GM12873 (cell line): ENCODE data around the gene MTMR3.

Experiments used
- TF ChIP-seq, protein P1 (sequence below): IDR thresholded peaks from 2 replicates; pipeline ENCODE4 v1.5.1; 2012; ENCODE audit warnings: low read depth, mild to moderate bottlenecking, moderate library complexity, low read length, control low read depth; ENCODE audit not compliant: insufficient read depth; ENCODE audit errors: missing control alignments

The MTMR3 gene

DNA sequence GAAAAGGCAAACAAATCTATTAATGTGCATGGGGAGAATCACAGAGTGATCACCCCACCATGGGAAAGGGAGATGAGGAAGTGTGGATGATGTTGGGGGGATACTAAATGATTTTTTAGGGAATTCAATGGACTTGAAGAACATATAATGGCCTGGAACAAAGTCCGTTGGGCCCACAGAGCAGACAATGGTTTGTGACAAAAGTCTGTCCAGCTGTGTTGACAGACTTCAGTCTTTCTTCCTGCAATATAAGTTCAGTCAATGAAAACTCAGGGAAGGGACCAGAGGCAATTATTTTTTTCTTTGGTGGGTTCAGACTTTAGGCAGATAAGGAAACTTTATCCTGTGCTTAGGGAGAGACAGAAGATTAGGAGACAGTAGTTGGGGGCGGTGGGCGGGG, 179.3 kb downstream of the MTMR3 start:
- TF ChIP-seq, protein P1, sequence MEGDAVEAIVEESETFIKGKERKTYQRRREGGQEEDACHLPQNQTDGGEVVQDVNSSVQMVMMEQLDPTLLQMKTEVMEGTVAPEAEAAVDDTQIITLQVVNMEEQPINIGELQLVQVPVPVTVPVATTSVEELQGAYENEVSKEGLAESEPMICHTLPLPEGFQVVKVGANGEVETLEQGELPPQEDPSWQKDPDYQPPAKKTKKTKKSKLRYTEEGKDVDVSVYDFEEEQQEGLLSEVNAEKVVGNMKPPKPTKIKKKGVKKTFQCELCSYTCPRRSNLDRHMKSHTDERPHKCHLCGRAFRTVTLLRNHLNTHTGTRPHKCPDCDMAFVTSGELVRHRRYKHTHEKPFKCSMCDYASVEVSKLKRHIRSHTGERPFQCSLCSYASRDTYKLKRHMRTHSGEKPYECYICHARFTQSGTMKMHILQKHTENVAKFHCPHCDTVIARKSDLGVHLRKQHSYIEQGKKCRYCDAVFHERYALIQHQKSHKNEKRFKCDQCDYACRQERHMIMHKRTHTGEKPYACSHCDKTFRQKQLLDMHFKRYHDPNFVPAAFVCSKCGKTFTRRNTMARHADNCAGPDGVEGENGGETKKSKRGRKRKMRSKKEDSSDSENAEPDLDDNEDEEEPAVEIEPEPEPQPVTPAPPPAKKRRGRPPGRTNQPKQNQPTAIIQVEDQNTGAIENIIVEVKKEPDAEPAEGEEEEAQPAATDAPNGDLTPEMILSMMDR = no peak

DNA sequence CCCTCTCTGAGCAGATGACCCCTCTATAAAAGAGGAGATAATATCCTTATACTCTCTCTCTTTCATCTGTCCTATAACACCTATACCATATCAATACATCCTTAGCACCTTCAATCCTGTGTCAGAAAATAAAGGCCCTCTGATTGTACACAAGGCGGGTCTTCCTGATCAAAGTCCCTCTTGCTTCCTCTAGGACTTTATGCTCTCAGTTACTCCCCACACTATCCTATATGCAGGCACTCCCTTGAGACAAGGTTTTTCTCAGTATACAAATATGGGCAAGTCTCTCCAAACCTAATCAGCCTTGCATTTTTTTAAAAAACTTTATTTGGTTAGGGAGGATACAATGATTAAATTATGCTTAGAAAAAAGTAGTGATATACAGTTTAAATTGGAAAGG, 180.0 kb downstream of the MTMR3 start:
- TF ChIP-seq, protein P1 = no peak

DNA sequence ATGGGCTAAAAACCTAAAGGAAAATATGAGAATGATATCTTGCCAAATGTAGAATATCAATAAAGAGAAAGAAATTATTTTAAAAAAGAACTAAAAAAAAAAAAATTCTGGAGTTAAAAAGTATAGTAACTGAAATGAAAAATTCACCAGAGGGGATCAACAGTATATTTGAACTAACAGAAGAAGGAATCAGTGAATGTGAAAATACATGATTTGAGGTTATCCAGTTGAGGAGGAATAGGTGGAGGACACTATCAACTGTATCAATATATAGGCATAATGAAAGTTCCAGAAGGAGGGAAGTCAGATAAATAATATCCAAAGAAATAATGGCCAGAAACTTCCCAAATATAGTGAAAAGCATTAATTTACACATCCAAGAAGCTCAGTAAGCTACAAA, 181.2 kb downstream of the MTMR3 start:
- TF ChIP-seq, protein P1 = no peak

DNA sequence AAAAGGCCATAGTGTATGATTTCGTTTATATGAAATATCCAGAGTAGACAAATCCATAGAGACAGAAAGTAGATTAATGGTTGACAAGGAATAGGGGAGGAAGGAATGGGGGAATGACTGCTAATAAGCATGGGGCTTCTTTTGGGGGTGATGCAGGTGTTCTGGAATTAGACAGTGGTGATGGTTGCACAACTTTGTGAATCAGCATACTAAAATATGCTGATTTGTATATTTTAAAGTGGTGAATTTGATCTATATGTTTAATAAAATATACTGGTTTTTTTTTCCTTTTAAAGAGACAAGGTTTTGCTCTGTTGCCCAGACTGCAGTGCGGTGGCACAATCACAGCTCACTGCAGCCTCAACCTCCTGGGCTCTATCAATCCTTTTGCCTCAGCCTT, 190.8 kb downstream of the MTMR3 start:
- TF ChIP-seq, protein P1 = no peak

DNA sequence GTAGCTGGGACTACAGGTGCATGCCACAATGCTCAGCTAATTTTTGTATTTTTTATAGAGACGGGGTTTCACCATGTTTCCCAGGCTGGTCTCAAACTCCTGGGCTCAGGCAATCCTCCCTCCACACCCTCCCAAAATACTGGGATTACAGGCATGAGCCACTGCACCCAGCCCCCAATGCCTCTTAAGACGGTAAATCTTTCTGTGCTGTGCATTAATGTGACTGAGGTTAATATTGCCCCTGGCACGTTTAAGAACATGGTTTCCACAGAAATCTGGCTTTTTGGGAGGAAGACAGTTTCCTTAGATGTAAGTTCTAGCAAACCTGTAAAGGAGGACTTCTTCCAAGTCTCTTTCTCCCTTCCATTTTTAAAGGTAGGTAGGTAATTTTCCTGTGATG, 191.2 kb downstream of the MTMR3 start:
- TF ChIP-seq, protein P1 = no peak

DNA sequence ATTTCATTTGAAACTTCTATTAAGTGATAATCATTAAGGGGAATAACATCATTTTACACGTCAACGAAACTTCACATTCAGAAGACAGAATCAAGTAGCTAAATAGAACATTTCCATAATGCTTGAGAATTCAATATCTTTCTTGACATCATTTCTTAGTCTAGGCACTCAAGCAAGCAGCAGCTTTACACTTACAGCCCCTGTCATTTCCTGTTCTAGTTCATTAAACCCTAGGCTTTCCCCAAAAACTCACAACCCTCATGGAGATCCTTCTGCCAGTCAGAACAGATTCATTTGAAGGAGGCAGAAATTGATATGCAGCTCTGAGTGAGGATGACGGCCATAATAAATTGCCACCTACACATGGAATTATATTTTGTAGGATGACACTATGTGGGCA, 192.0 kb downstream of the MTMR3 start:
- TF ChIP-seq, protein P1 = no peak

DNA sequence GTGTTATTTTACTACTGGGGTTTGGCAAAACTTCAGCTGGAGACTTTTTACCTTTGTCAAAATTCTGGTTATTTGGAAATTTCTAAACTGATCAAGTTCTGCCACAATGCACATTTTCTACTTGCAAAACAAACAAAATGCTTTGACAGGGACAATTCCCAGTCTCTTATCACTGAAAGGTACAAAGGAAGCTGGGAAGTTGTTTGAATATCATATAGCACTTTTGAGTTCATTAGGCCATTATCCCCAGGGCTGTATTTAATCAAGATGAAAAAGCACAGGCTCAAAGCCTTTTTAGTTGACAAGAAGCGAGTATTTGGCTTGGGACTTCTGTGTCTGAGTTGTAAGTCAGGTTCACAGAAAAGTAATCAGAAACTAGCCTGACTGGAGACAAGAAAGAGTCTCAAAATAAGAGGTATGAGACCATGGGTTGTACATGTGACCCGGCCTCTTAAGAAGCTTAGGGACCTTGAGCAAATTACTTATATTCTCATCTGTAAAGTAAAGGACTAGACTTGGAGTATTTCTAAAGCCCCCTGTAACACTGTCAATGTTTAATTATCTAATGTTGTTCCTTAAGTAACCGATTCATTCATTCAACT, 194.4 kb downstream of the MTMR3 start:
- TF ChIP-seq, protein P1 = no peak
